Mesendoderm (in vitro differentiated cells): Measurements from ENCODE around the gene NRBF2. TPM values are rescaled to one million over a fixed set of nuclear protein-coding genes. Genes with fewer than 3 reads are reported as not detected.
A peak's percentile ranks its signal among the peaks of the same experiment; 100 is the strongest.
"Not testable (repeated sequence)": the region's sequence is repeated elsewhere in the genome, so short reads cannot be mapped to it uniquely, and the experiment has no call there.

Source experiments
- DNase-seq: peaks from one replicate; pipeline ENCODE4 v3.0.0; 2013
- H2AK5ac ChIP-seq: 2 replicates; pipeline ENCODE4 v1.6.1; 2013; ENCODE audit warnings: low read length, inconsistent platforms
- H2BK120ac ChIP-seq: 2 replicates; pipeline ENCODE4 v1.6.1; 2013; ENCODE audit warnings: low read depth, mild to moderate bottlenecking, low read length, moderate library complexity, mixed read lengths
- H2BK15ac ChIP-seq: replicated peaks from 2 replicates; pipeline ENCODE4 v1.6.1; 2013; ENCODE audit warnings: low read depth, mild to moderate bottlenecking, moderate library complexity
- H2BK5ac ChIP-seq: 2 replicates; pipeline ENCODE4 v1.6.1; 2013; ENCODE audit warnings: low read length, inconsistent platforms
- H3K18ac ChIP-seq: 2 replicates; pipeline ENCODE4 v1.6.1; 2013; ENCODE audit warnings: mild to moderate bottlenecking, low read length, mixed read lengths
- H3K23ac ChIP-seq: one replicate; pipeline ENCODE4 v1.6.1; 2013; ENCODE audit warnings: low read length
- H3K27ac ChIP-seq: 2 replicates; pipeline ENCODE4 v1.5.1; 2013; ENCODE audit warnings: low read depth, mild to moderate bottlenecking, inconsistent platforms, low read length, moderate library complexity
- H3K27me3 ChIP-seq: 2 replicates; pipeline ENCODE4 v1.6.1; 2013; ENCODE audit warnings: low read length, control low read depth, mild to moderate bottlenecking, inconsistent platforms; ENCODE audit not compliant: insufficient read depth, poor library complexity
- H3K36me3 ChIP-seq: 2 replicates; pipeline ENCODE4 v1.6.1; 2013; ENCODE audit warnings: low read length, inconsistent platforms; ENCODE audit not compliant: control insufficient read depth, insufficient read depth
- H3K4ac ChIP-seq: one replicate; pipeline ENCODE4 v1.6.1; 2013; ENCODE audit warnings: low read depth, mild to moderate bottlenecking, low read length, moderate library complexity
- H3K4me1 ChIP-seq: 2 replicates; pipeline ENCODE4 v1.6.1; 2013; ENCODE audit warnings: low read depth, low read length, inconsistent platforms; ENCODE audit not compliant: control insufficient read depth
- H3K4me2 ChIP-seq: 2 replicates; pipeline ENCODE4 v1.6.1; 2013; ENCODE audit warnings: low read length
- H3K4me3 ChIP-seq: 2 replicates; pipeline ENCODE4 v1.5.1; 2013; ENCODE audit warnings: mild to moderate bottlenecking, low read length
- H3K56ac ChIP-seq: one replicate; pipeline ENCODE4 v1.6.1; 2013; ENCODE audit warnings: low read length
- H3K79me1 ChIP-seq: 2 replicates; pipeline ENCODE4 v1.6.1; 2013; ENCODE audit warnings: low read length, inconsistent platforms
- H3K79me2 ChIP-seq: 2 replicates; pipeline ENCODE4 v1.6.1; 2013; ENCODE audit warnings: mild to moderate bottlenecking, low read length; ENCODE audit not compliant: control insufficient read depth, insufficient read depth
- H3K9ac ChIP-seq: 2 replicates; pipeline ENCODE4 v1.6.1; 2013; ENCODE audit warnings: low read length, inconsistent platforms
- H4K5ac ChIP-seq: one replicate; pipeline ENCODE4 v1.6.1; 2013; ENCODE audit warnings: low read length
- H4K8ac ChIP-seq: one replicate; pipeline ENCODE4 v1.6.1; 2013; ENCODE audit warnings: low read depth, mild to moderate bottlenecking, control low read depth, low read length, moderate library complexity
- WGBS: extraction: QIAGEN DNeasy Blood & Tissue Kit; methylation state at CpG from one replicate; pipeline ENCODE4 v1.1.7; 2013; ENCODE audit warnings: low lambda C conversion rate, missing lambda C conversion rate; ENCODE audit not compliant: insufficient coverage; ENCODE audit errors: extremely low coverage; 5-methylcytosine and 5-hydroxymethylcytosine counted together
- polyA plus RNA-seq, 2 experiments: library from polyadenylated mRNA; stranded (reverse); fragments of 200-250 nt; gene quantifications; one replicate each; pipeline ENCODE4 v1.2.3, GENCODE V29; 2013

Gene NRBF2
- 35.8 TPM for polyA plus RNA-seq (2013, experiment 1 of 2)
- polyA plus RNA-seq (2013, experiment 2 of 2): 37.5 TPM

DNA sequence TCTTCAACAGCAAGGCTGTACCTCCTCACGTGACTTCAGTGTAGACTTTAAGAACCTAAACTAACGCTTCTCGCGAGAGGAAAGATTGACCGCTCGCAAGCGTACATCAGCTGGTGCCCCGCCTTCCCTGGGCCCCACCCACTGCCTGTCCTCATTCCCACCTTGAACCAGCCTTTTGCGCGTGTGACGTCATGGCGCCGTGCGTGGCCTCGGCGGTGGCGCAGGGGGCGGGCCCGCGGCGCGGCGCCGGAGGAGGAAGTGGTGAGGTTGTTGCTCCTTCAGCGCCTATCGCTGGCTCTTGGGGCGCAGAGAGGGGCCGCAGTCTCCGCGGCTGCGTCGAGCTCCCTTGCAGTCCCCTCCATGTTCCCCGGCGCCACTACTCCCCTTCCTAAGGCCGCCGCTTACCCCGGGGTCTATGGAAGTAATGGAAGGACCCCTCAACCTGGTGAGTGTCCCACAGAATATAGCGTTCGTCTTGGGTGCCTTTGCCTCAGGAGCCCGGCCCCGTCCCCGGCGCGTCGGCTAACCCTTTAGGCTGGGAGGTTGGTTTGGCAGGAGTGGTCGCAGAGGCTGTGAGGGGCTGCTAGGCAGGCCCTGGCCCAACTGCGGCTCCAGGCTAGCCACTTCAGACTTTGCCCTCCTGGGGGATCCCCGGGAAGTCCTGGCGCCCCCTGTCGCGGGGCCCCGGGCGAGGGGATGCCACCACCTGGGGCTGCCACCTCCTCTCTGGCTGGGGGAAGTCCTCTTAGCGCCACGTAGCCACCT lies at the start of gene NRBF2:
Gene NRBF2, plus strand, starts transcription at position 273 of the 765 bp plus-strand sequence. Its CDS starts 143 bp downstream, at position 416.
- Histone ChIP-seq H3K18ac (peak within 1 kb of the TSS; percentile 62), H3K36me3 (no peaks in the 10 kb centered on the region), H4K5ac (peak within 1 kb of the TSS; percentile 1), H3K4me1 (no peaks in the 10 kb centered on the region), H3K27me3 (no peaks in the 10 kb centered on the region), H4K8ac (peak within 1 kb of the TSS; percentile 2), H3K56ac (peak within 1 kb of the TSS; percentile 92), H3K79me1 (peaks cover 2% of the 10 kb centered on the region), H3K4me2 (peak within 1 kb of the TSS; percentile 1), H3K79me2 (peaks cover 41% of the 10 kb centered on the region), H3K4ac (peak within 1 kb of the TSS; percentile 36), H3K23ac (no peak within 1 kb of the TSS), H3K4me3 (peak within 1 kb of the TSS; percentile 84), H2AK5ac (no peak within 1 kb of the TSS), H2BK5ac (no peak within 1 kb of the TSS), H3K27ac (peak within 1 kb of the TSS; percentile 60), H3K9ac (peak within 1 kb of the TSS; percentile 92), H2BK120ac (no peak within 1 kb of the TSS), H2BK15ac (no peak within 1 kb of the TSS)
- WGBS: no CpG with 5 or more reads among the region's 55 CpGs
- DNase-seq: peak; percentile 99

DNA sequence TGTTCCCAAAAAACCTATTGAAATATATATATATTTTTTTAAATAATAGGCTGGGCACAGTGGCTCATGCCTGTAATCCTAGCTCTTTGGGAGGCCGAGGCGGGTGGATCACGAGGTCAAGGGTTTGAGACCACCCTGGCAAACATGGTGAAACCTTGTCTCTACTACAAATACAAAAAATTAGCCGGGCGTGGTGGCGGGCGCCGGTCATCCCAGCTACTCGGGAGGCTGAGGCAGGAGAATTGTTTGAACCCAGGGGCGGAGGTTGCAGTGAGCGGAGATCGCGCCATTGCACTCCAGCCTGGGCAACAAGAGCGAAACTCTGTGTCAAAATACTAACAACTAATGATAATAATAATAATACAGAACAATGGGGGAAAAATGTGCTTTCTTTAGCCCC lies 49.7 kb upstream of the NRBF2 start:
- not testable (repeated sequence) for H3K79me1 ChIP-seq, H2BK15ac ChIP-seq, H3K4me3 ChIP-seq, H3K4me2 ChIP-seq, H4K5ac ChIP-seq, H3K18ac ChIP-seq, DNase-seq, H3K27me3 ChIP-seq, H2AK5ac ChIP-seq, H3K79me2 ChIP-seq, H2BK120ac ChIP-seq, H3K4ac ChIP-seq, H2BK5ac ChIP-seq, H4K8ac ChIP-seq, H3K36me3 ChIP-seq, H3K56ac ChIP-seq, H3K27ac ChIP-seq, H3K9ac ChIP-seq, H3K23ac ChIP-seq, H3K4me1 ChIP-seq
- WGBS: no CpG with 5 or more reads among the region's 14 CpGs

DNA sequence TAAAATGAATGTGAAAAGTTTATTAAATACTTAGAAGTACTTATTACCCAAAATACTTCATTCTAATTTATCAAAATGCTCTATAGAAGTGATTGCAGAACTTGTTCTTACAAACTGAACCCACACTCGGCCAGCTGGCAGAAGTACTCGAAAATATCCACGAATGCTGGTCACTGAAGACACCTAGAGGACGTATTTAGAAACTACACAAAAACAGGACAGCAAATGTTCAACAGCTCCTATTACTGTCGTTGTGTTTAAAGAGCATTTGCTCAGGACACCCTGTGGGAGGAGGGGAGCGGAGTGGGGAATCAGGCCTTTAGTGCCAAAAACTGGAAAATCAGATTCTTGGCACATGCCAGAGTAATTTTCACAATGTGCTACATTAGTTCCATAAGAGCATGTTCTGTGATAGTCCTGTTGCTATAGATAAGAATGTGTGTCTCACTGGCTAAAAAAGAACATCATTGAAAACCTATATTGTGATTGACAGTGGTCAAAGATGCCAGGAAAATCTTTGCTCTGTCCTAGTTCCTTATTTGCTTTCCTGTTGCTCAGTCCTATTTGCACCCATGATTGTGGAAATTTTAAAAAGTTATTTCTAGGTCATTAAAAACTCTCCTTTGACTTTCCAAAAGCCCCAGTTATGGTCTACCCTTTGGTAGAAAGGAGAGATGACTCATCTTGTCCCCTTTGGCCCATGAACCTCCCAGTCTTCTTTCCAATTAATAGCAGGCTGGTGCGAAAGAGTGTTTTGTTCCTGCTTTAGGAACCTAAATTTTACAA lies 49.0 kb upstream of the NRBF2 start:
- no peaks in the 10 kb centered on the region for H3K36me3 ChIP-seq
- no peak overlapping the region for H2BK5ac ChIP-seq
- no peak overlapping the region for H3K4ac ChIP-seq
- no peak overlapping the region for H3K18ac ChIP-seq
- no peaks in the 10 kb centered on the region for H3K4me1 ChIP-seq
- H3K4me2 ChIP-seq: no peak overlapping the region
- no peak overlapping the region for H4K5ac ChIP-seq
- no peak overlapping the region for H3K4me3 ChIP-seq
- H3K56ac ChIP-seq: no peak overlapping the region
- H2AK5ac ChIP-seq: no peak overlapping the region
- no peak overlapping the region for H3K27ac ChIP-seq
- no peak overlapping the region for H2BK120ac ChIP-seq
- no peak overlapping the region for H2BK15ac ChIP-seq
- no peaks in the 10 kb centered on the region for H3K79me2 ChIP-seq
- no peak overlapping the region for H3K23ac ChIP-seq
- H3K27me3 ChIP-seq: no peaks in the 10 kb centered on the region
- H3K9ac ChIP-seq: no peak overlapping the region
- WGBS: no CpG with 5 or more reads among the region's 7 CpGs
- H3K79me1 ChIP-seq: no peaks in the 10 kb centered on the region
- H4K8ac ChIP-seq: no peak overlapping the region
- DNase-seq: peak; percentile 84

DNA sequence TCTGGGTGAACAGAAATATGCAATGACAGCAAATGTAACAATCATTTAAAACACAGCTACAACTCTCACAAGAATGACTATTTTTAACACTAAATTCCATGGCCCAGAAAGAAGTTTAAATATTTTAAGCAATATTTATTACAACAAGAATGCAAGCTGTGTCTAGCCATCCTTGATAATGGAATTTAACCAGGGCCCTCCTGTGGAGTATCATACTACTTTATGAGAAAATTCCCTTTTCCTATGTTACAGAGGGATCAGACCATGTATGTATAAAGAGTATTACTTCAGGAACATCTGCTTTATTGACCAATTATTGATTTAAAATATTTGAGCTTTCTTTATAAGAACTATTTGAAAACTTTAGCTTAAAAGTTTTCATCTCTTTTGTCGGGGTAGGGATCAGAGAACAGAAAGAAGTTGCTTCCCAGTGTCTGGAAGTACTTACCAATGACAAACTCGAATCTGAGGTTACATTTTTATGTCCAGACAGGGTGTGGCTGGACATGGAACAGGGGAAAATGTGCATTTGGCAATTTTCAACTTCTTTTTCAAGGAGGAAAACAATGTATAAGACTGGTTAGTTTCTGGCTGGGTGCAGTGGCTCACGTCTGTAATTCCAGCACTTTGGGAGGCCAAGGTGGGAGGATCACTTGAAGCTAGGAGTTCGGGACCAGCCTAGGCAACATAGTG lies 48.3 kb upstream of the NRBF2 start:
- H3K23ac ChIP-seq: no peak overlapping the region
- no peak overlapping the region for H3K27ac ChIP-seq
- no peak overlapping the region for H2AK5ac ChIP-seq
- no peaks in the 10 kb centered on the region for H3K79me2 ChIP-seq
- WGBS: no CpG with 5 or more reads among the region's 4 CpGs
- H3K27me3 ChIP-seq: no peaks in the 10 kb centered on the region
- no peak overlapping the region for H3K9ac ChIP-seq
- H2BK5ac ChIP-seq: no peak overlapping the region
- no peaks in the 10 kb centered on the region for H3K4me1 ChIP-seq
- no peak overlapping the region for H3K4ac ChIP-seq
- H3K4me2 ChIP-seq: no peak overlapping the region
- H3K18ac ChIP-seq: no peak overlapping the region
- H3K36me3 ChIP-seq: no peaks in the 10 kb centered on the region
- no peak overlapping the region for H3K4me3 ChIP-seq
- H3K56ac ChIP-seq: no peak overlapping the region
- no peak overlapping the region for H4K8ac ChIP-seq
- no peak overlapping the region for H4K5ac ChIP-seq
- H3K79me1 ChIP-seq: no peaks in the 10 kb centered on the region
- no peak overlapping the region for H2BK120ac ChIP-seq
- H2BK15ac ChIP-seq: no peak overlapping the region
- no peak for DNase-seq

DNA sequence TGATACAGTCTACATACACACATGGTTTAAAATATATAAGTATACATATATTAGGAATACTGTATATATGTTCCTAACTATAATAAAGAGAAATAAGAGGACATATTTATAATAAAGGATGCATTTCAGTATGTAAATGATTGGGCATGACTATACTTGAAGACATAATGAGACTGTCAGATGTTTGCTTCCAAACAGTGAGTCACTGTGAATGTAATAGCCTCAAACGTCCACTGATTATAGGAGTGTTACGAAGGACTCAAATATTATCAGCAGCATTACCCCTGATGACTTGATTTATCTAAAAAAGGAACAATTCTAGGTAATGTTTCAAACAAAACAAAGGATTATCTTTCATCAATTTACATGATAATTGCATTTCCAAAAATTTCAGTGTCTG lies 39.9 kb upstream of the NRBF2 start:
- no peak overlapping the region for H3K18ac ChIP-seq
- H2BK120ac ChIP-seq: no peak overlapping the region
- H3K23ac ChIP-seq: no peak overlapping the region
- no peak overlapping the region for H2BK15ac ChIP-seq
- no peak overlapping the region for H4K5ac ChIP-seq
- H3K27ac ChIP-seq: no peak overlapping the region
- no peak overlapping the region for H3K4ac ChIP-seq
- H2BK5ac ChIP-seq: no peak overlapping the region
- DNase-seq: no peak
- no peaks in the 10 kb centered on the region for H3K27me3 ChIP-seq
- H4K8ac ChIP-seq: no peak overlapping the region
- no peaks in the 10 kb centered on the region for H3K79me1 ChIP-seq
- WGBS: no CpG with 5 or more reads among the region's 2 CpGs
- no peak overlapping the region for H3K9ac ChIP-seq
- H2AK5ac ChIP-seq: no peak overlapping the region
- no peaks in the 10 kb centered on the region for H3K36me3 ChIP-seq
- no peak overlapping the region for H3K56ac ChIP-seq
- no peak overlapping the region for H3K4me2 ChIP-seq
- H3K4me1 ChIP-seq: no peaks in the 10 kb centered on the region
- no peak overlapping the region for H3K4me3 ChIP-seq
- H3K79me2 ChIP-seq: no peaks in the 10 kb centered on the region
